HG02571 (cell line): ENCODE measurements around the gene ELAVL4.

ENCODE experiments used
- ATAC-seq: cut with Tn5 transposase; IDR thresholded peaks from one replicate; pipeline ENCODE4 v1.9.1; 2021; ENCODE audit warnings: mild to moderate bottlenecking, moderate library complexity; ENCODE audit not compliant: unreplicated experiment

ELAVL4 gene

GRCh38 chr1:50177994-50178393 lies 69.3 kb downstream of the ELAVL4 start:
- no peak for ATAC-seq

GRCh38 chr1:50179639-50180038 lies 70.9 kb downstream of the ELAVL4 start:
- no peak for ATAC-seq

- no peak for ATAC-seq
These were observed 71.6 kb downstream of the ELAVL4 start for GRCh38 chr1:50180367-50180766.

GRCh38 chr1:50181027-50181663 lies 72.4 kb downstream of the ELAVL4 start:
- ATAC-seq, result no peak

GRCh38 chr1:50183378-50184133 lies 74.8 kb downstream of the ELAVL4 start:
- ATAC-seq, result no peak

GRCh38 chr1:50189369-50189768 lies 80.6 kb downstream of the ELAVL4 start:
- no peak for ATAC-seq

- ATAC-seq, result no peak
These were observed 84.3 kb downstream of the ELAVL4 start for GRCh38 chr1:50193002-50193401.

- ATAC-seq, result no peak
These were observed 86.5 kb downstream of the ELAVL4 start for GRCh38 chr1:50195205-50195604.

- no peak for ATAC-seq
These were observed 87.4 kb downstream of the ELAVL4 start for GRCh38 chr1:50196081-50196480.

GRCh38 chr1:50197216-50197615 lies 88.5 kb downstream of the ELAVL4 start:
- ATAC-seq, result no peak

GRCh38 chr1:50208315-50208714 lies 99.6 kb downstream of the ELAVL4 start:
- ATAC-seq, result no peak

GRCh38 chr1:50208756-50209155 lies 100.0 kb downstream of the ELAVL4 start:
- no peak for ATAC-seq

GRCh38 chr1:50209749-50210148 lies 101.0 kb downstream of the ELAVL4 start:
- no peak for ATAC-seq

GRCh38 chr1:50213505-50213904 lies 104.8 kb downstream of the ELAVL4 start:
- no peak for ATAC-seq

GRCh38 chr1:50214717-50215116 lies 106.0 kb downstream of the ELAVL4 start:
- no peak for ATAC-seq

GRCh38 chr1:50218344-50219120 lies 109.8 kb downstream of the ELAVL4 start:
- no peak for ATAC-seq

- ATAC-seq, result no peak
These were observed 120.2 kb downstream of the ELAVL4 start for GRCh38 chr1:50228871-50229384.

GRCh38 chr1:50231209-50231608 lies 122.5 kb downstream of the ELAVL4 start:
- ATAC-seq, result no peak

GRCh38 chr1:50232336-50232735 lies 123.6 kb downstream of the ELAVL4 start:
- ATAC-seq, result no peak

- no peak for ATAC-seq
These were observed 127.9 kb downstream of the ELAVL4 start for GRCh38 chr1:50236656-50237055.

GRCh38 chr1:50237056-50237455 lies 128.3 kb downstream of the ELAVL4 start:
- ATAC-seq, result no peak

- no peak for ATAC-seq
These were observed 135.2 kb downstream of the ELAVL4 start for GRCh38 chr1:50243939-50244338.
